GM12878 (cell line): ENCODE measurements around the gene PML. TPM values are rescaled to one million over a fixed set of nuclear protein-coding genes. Genes with fewer than 3 reads are reported as not detected.

Experiments used
- ATAC-seq: fragments of 200-7000 bp; cut with Tn5 transposase; 3 replicates; pipeline ENCODE4 v1.9.1; 2020; ENCODE audit warnings: mild to moderate bottlenecking, moderate library complexity
- BruUV-seq: library from RNA; stranded (reverse); fragments of 400-500 nt; replicated peaks from 2 replicates; lab custom pipeline; 2021; lab: Mats Ljungman, UMichigan
- CTCF ChIA-PET: fragments of 300-600 bp; sonication (Branson Sonifier 250); formaldehyde crosslinking; extraction: SDS; loops from one replicate; lab custom pipeline; 2021; ENCODE audit warnings: inconsistent platforms; lab: Yijun Ruan, JAX
- POLR2A ChIA-PET: fragments of 350-600 bp; formaldehyde crosslinking; extraction: SDS; loops from one replicate; lab custom pipeline; 2021; ENCODE audit warnings: inconsistent platforms; lab: Charles Lee
- RAD21 ChIA-PET: fragments of 300-600 bp; sonication (Branson Sonifier 250); formaldehyde crosslinking; loops from one replicate; lab custom pipeline; 2023; ENCODE audit warnings: antibody characterized with exemption; ENCODE audit not compliant: unreplicated experiment; lab: Charles Lee
- SMC1A ChIA-PET: fragments of 300-600 bp; sonication (Branson Sonifier 250); formaldehyde crosslinking; loops from one replicate; lab custom pipeline; 2023; ENCODE audit not compliant: unreplicated experiment, uncharacterized antibody; lab: Charles Lee
- DNase-seq: peaks from one replicate; pipeline ENCODE4 v3.0.0-alpha.2; 2011; ENCODE audit warnings: low read depth, low spot score
- FAIRE-seq: peaks from 3 replicates; lab custom pipeline; 2011; peaks lifted over from hg19 to GRCh38; lab: Jason Lieb, UNC
- H2AFZ ChIP-seq: 2 replicates; pipeline ENCODE4 v1.6.0; 2011; ENCODE audit warnings: low read depth, low read length, control low read depth; ENCODE audit not compliant: control insufficient read depth
- H3K27ac ChIP-seq: 2 replicates; pipeline ENCODE4 v1.5.1; 2011; ENCODE audit warnings: control low read depth; ENCODE audit not compliant: control insufficient read depth, insufficient read depth
- H3K27me3 ChIP-seq, 2 experiments: replicated peaks in 1 of 2; 2 replicates each; pipeline versions ENCODE4 v1.6.0 to v1.6.1; 2011; ENCODE audit warnings: low read length in 1 of 2; ENCODE audit not compliant: control insufficient read depth in 2 of 2, insufficient read depth in 2 of 2
- H3K36me3 ChIP-seq, 2 experiments: 2 replicates each; pipeline ENCODE4 v1.5.1; 2011; ENCODE audit warnings: low read length in 1 of 2; ENCODE audit not compliant: control insufficient read depth in 2 of 2, insufficient read depth in 2 of 2
- H3K4me1 ChIP-seq: 2 replicates; pipeline ENCODE4 v1.6.1; 2011; ENCODE audit warnings: mild to moderate bottlenecking, low read length, moderate library complexity, mixed read lengths; ENCODE audit not compliant: control insufficient read depth, insufficient read depth
- H3K4me2 ChIP-seq: 2 replicates; pipeline ENCODE4 v1.6.0; 2011; ENCODE audit warnings: control low read depth; ENCODE audit not compliant: control insufficient read depth, insufficient read depth
- H3K4me3 ChIP-seq: fragments of 200-600 bp; sonication (generic); 2 replicates; pipeline ENCODE4 v1.5.1; 2016
- H3K79me2 ChIP-seq: 2 replicates; pipeline ENCODE4 v1.6.0; 2011; ENCODE audit warnings: low read length; ENCODE audit not compliant: control insufficient read depth, insufficient read depth
- H3K9ac ChIP-seq: 2 replicates; pipeline ENCODE4 v1.8.0; 2011; ENCODE audit warnings: low read length, control low read depth, mixed read lengths; ENCODE audit not compliant: control insufficient read depth, insufficient read depth
- H3K9me3 ChIP-seq: replicated peaks from 3 replicates; pipeline ENCODE4 v1.5.1; 2011; ENCODE audit warnings: mild to moderate bottlenecking, low read length; ENCODE audit not compliant: control insufficient read depth, insufficient read depth
- H4K20me1 ChIP-seq: 2 replicates; pipeline ENCODE4 v1.6.0; 2011; ENCODE audit not compliant: control insufficient read depth, insufficient read depth
- CEBPB ChIP-seq, 2 experiments: fragments of 150-350 bp in 1 of 2; IDR thresholded peaks; 2 replicates each; pipeline ENCODE4 v1.6.1; 2012 to 2014; ENCODE audit warnings: low read depth in 2 of 2, low read length in 2 of 2, borderline replicate concordance in 1 of 2, inconsistent platforms in 1 of 2
- CREM ChIP-seq: IDR thresholded peaks from 2 replicates; pipeline ENCODE4 v1.6.1; 2014; ENCODE audit warnings: antibody characterized with exemption, low read depth
- IKZF2 ChIP-seq, 2 experiments: fragments of 450-650 bp; IDR thresholded peaks; 2 replicates each; pipeline ENCODE4 v1.6.1; 2017; ENCODE audit warnings: mild to moderate bottlenecking in 2 of 2, moderate library complexity in 2 of 2
- NFYA ChIP-seq: IDR thresholded peaks from 2 replicates; pipeline ENCODE4 v1.6.1; 2011; ENCODE audit warnings: low read depth, mild to moderate bottlenecking, low read length, improper control_type of control experiment, borderline replicate concordance
- NR2F1 ChIP-seq: fragments of 450-650 bp; conservative IDR thresholded peaks from 2 replicates; pipeline ENCODE4 v1.6.1; 2017; ENCODE audit warnings: mild to moderate bottlenecking
- RAD21 ChIP-seq: IDR thresholded peaks from 2 replicates; pipeline ENCODE4 v1.6.1; 2011; ENCODE audit warnings: mild to moderate bottlenecking, low read depth, low read length, moderate library complexity; ENCODE audit not compliant: insufficient read depth
- ZNF592 ChIP-seq: fragments of 450-650 bp; IDR thresholded peaks from 2 replicates; pipeline ENCODE4 v1.6.1; 2017; ENCODE audit warnings: mild to moderate bottlenecking, moderate library complexity
- WGBS: methylation state at CpG from one replicate; pipeline ENCODE4 v1.1.6; 2016; ENCODE audit warnings: low lambda C conversion rate; ENCODE audit not compliant: insufficient replicate concordance, insufficient coverage; ENCODE audit errors: missing lambda C conversion rate; 5-methylcytosine and 5-hydroxymethylcytosine counted together
- in situ Hi-C: fragments of 300-500 bp; cut with MboI; formaldehyde crosslinking; loops from 9 replicates; pipeline ENCODE4 v1.14.3; 2018; ENCODE audit warnings: mixed read lengths
- intact Hi-C: fragments of 100-400 bp; cut with micrococcal nuclease; formaldehyde crosslinking; loops from one replicate; pipeline ENCODE4 v1.14.2; 2022; ENCODE audit not compliant: unreplicated experiment
- polyA plus RNA-seq, 11 experiments: library from polyadenylated mRNA; depleted of rRNA in 4 of 11; unstranded in 6 of 11; stranded (reverse) in 5 of 11; fragments of >200 nt; fragmentation: Nextera tagmentation in 4 of 11; fragmentation: Illumina TruSeq in 1 of 11; extraction: Ambion mirVana in 4 of 11; extraction: Trizol in 1 of 11; gene quantifications; 1 replicate in 1 of 11; 2 replicates in 10 of 11; pipeline versions ENCODE4 v1.2.1 to v1.2.3, GENCODE V29; 2011 to 2016; ENCODE audit warnings: inconsistent platforms in 2 of 11, missing spikeins in 2 of 11, low read depth in 1 of 11
- total RNA-seq, 4 experiments: library from RNA; depleted of rRNA in 3 of 4; stranded (reverse); fragments of >200 nt in 3 of 4; fragmentation: Illumina TruSeq in 1 of 4; extraction: Trizol in 1 of 4; gene quantifications; 2 replicates each; pipeline versions ENCODE4 v1.2.1 to v1.2.3, GENCODE V29; 2013 to 2021

The PML gene
- total and polyA plus RNA-seq, 10 of the 15 experiments (the other 5 are each of a cell fraction or from before 2014, with no cell fraction given), result 8.5 to 95.5 (median 30.8) TPM

DNA sequence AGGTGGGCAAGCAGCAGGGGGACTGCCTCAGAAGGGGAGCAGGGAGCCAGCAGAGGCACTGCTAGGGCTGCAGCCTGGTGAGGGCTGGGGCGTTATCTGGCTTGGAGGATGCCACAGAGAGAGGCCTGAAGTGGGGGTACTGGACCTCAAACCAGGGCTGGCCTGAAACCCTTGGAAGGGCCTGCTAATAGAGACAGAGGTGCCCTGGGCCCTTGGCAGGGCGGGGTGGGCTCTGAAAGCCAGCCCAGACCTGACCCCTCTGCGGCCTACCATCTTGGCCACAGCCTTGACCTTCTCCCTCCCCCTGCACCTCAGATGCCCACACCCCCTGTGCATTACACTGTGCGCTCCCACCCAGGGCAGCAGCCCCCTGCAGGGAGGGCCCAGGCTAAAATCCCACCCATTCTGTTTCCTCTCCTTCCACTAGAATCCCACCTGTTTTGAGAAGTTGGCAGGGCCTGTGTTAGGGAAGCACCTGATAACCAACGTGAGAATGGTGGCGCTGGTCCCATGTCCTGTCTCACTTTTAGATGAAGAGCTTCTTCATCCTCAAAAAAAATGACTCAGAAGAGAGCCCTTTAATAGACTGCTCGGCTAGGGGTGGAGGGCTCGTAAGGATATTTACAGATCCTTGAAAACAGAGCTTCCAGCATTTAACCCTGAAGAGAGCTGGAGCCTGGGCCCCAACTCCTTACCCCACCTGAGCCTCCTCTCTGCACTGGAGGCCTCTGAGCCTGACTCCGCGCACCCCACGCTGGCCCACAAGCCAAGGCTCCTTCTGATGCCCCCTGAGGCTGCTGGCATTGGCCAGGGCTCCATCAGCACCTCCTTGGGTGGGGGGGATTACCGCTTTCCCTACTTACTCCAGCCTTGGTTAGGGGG is 38.4 kb upstream of the PML start:
- no peaks in the 10 kb centered on the region for H3K36me3 ChIP-seq
- ChIA-PET POLR2A (no interaction called here), RAD21 (interaction anchor here (0.9 kb wide), 1 partner anchor 17 kb away, joined by 3 read pairs; no protein-coding TSS in a partner anchor), SMC1A (no interaction called here), CTCF (interaction anchor here (1.9 kb wide), 1 partner anchor 16 kb away, joined by 5 read pairs; no protein-coding TSS in a partner anchor)
- no peaks in the 10 kb centered on the region for H3K9me3 ChIP-seq
- H3K4me3 ChIP-seq, result no peak overlapping the region
- intact Hi-C loops, result no loop called here
- no peaks in the 10 kb centered on the region for H4K20me1 ChIP-seq
- in situ Hi-C loops, result no loop called here
- H2AFZ ChIP-seq, result no peak overlapping the region
- no peaks in the 10 kb centered on the region for H3K79me2 ChIP-seq
- no peaks in the 10 kb centered on the region; a peak in 1 of 4 replicates for H3K27me3 ChIP-seq
- TF ChIP-seq NR2F1 (no peak), CREM (no peak), CEBPB (IDR thresholded peaks at IDR 0.05; ENCODE audit: borderline replicate concordance in 1 of 2, low read depth in 2 of 2, low read length in 2 of 2) (no peak), RAD21 (no peak), NFYA (no peak), ZNF592 (no peak), IKZF2 (IDR thresholded peaks at IDR 0.05) (no peak)
- H3K9ac ChIP-seq, result no peak overlapping the region
- ATAC-seq (no peak), FAIRE-seq (no peak), DNase-seq (no peak)
- H3K27ac ChIP-seq, result no peak overlapping the region
- no peaks in the 10 kb centered on the region; the same call in 1 of the 2 replicates for H3K4me1 ChIP-seq
- no TSS peak for BruUV-seq
- no peak overlapping the region for H3K4me2 ChIP-seq
- 33% methylated on average over 12 of the region's 12 CpGs for WGBS
